HG02763 (cell line): ENCODE results near the gene SCNN1A.
"Not testable (repeated sequence)": the region's sequence is repeated elsewhere in the genome, so short reads cannot be mapped to it uniquely, and the experiment has no call there.

Experiments used
- ATAC-seq: cut with Tn5 transposase; IDR thresholded peaks from one replicate; pipeline ENCODE4 v1.9.1; 2021; ENCODE audit warnings: mild to moderate bottlenecking, moderate library complexity; ENCODE audit not compliant: unreplicated experiment

The SCNN1A gene

DNA sequence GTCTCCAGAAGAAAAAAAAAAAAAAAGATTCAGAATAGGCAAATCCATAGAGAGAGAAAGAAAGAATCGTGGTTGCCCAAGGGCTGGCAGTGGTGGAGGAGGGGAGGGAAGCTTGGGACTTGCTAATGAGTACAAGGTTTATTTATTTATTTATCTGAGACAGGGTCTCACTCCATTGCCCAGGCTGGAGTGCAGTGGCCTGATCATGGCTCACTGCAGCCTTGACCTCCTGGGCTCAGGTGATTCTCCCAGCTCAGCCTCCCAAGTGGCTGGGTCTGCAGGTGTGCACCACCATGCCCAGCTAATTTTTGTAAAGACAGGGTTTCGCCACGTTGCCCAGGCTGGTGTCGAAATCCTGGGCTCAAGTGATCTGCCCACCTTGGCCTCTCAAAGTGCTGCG is 23.7 kb downstream of the SCNN1A start:
- ATAC-seq: no peak

DNA sequence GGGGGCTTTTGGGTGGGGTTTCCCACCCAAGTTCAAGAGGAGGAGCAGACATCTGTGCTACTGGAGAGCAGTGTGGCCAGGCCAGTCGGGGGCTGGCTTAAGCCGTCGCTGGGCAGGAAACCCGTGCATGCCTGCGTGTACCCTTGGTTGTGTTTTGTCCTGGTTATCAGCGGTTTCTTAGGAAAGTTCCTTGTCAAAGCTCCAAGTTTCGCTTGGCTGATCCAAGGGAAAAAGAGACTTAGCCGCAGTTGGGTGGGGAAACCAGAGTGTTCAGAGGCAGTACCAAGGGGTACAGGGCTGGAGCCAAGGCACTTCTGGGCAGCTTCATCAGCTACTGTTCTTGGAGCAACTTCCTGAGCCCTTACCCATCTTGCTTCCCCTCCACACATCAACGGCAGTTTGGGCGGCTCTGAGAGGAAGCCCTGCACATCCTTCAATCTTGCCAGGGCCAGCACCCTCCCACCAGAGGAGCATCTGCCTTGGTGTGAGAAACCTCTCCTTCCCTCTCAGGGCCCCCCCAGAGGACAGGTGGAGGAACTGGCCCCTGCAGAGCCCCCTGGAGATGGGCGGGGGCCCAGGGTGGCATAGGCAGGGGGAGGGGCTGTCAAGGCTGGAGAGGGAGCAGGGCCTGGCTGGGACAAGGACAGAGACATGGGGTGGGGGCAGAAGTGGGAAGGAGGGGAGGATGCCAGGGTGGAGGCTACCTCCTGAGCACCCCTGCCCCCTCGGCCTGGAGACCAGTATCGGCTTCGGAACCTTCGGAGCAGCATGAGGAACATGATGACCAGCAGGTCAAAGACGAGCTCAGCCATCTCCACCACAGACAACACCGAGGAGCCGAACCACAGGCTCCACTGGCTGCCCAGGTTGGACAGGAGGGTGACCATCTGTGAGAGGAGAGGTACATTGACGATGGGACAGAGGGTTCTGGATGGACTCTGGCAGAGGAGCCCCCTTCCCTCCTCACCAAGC is 27.7 kb downstream of the SCNN1A start:
- no peak for ATAC-seq

DNA sequence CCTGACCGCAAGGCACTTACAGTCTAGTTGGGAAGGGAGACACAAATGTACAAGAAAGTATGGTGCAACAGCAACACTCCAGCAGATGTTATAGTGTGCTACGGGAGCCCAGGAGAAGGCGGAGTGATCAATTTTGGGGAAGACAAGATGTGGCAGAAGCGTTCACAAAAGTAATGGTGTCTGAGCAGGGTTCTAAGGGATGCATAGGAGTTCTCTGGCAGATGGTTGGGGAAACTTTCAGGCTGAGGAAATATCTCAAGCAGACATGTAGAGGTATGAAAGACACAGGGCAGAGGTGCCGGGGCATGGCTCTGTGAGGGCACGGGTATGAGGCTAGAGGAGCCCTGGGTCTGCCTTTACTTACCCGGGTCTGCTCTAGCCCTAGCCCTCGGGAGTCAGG is 28.4 kb downstream of the SCNN1A start:
- no peak for ATAC-seq

DNA sequence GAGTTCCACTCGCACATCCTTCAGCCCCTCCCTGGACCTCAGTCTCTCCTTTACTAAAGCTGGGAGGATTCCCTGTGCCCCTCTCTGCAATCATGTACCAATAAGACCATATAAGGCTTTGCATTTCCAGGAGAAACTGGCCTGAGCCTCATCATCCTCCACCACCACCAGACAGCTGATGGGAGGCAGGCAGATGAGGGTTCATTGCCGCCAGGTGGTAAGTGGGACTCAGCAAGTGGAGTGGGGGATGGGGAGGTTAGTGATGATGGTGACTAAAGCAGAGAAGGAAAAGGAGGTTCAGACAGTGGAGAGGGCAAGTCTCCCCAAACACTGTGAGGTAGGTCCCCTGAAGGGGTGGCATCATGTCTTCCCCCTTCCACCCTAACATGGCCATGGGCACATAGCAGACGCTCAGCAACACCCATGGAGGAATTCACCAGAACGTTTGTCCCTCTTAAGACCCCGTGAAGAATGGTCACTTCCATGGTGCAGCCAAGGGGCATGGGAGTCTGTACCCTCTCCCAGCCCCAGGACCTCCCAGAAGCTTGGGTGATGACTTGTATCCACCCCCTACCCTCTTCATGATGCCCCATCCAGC is 29.0 kb downstream of the SCNN1A start:
- no peak for ATAC-seq

DNA sequence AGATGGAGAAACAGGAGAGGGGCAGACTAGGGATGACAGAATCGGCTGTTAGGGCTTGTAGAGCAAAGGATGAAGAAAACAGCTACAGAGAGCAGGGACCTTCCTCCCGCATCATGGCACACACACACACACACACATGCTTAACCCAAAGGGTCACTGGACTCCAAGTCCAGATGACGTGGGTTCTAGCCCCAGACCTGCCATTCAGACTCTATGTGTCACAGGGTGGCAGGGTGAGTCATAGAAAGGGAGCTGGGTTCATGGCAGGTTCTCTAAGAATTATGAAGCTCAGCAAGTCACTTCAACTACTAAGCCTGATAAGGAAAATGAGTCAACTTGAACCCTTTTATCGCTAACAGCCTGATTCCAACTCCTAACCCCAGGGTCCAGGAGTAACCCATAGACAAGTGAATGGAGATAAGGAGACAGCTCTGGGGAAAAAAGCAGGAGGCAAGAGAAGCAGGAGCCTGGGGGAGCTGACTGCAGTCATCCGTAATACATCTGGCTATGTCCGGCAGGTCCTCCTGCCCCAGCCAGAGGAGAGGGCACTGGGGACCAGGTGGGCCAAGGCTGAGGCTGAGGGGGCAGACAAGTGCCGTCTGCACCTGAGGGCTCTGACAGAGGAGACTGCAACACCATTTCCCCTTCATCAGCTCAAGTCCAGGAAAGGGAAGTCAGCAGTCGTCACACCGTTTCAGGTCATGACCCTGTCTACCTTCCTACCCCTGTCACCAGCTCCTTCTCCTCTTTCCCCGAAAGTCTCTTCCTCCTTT is 29.9 kb downstream of the SCNN1A start:
- ATAC-seq: no peak

DNA sequence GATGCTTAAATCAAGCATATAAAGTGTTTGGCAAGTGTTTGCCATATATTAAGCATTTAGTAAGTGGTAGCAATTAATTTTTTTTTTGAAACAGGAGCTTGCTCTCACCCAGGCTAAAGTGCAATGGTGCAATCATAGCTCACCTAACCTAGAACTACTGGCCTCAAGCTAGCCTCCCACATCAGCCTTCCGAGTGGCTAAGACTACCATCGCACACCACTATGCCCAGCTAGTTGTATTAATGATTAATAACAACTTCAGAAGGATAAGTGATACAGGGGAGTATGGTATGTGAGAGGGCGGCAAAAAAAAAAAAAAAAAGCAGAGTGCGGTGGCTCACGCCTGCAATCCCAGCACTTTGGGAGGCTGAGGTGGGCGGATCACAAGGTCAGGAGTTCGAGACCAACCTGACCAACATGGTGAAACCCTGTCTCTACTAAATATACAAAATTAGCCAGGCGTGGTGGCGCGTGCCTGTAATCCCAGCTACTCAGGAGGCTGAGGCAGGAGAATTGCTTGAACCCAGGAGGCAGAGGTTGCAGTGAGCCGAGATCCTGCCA is 31.2 kb downstream of the SCNN1A start:
- ATAC-seq: not testable (repeated sequence)

DNA sequence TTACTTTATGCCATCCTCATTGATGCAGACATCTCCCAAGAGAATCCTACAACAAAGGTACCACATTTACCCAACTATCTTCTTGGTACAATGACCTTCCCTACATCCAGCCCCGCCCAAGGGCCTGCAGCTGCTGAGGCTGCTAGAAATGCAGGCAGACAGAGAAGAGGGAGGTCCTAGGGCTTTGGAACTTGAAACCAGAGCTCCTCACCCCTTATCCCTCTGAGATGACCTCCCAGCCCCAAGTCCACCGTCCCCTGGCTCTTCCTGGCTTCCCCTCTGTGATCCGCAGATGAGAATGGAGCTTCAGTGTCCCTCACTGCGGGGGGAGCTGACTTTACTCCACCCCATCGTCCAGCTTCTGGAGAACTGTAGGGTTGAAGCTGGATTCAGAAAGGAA is 31.8 kb downstream of the SCNN1A start:
- no peak for ATAC-seq

DNA sequence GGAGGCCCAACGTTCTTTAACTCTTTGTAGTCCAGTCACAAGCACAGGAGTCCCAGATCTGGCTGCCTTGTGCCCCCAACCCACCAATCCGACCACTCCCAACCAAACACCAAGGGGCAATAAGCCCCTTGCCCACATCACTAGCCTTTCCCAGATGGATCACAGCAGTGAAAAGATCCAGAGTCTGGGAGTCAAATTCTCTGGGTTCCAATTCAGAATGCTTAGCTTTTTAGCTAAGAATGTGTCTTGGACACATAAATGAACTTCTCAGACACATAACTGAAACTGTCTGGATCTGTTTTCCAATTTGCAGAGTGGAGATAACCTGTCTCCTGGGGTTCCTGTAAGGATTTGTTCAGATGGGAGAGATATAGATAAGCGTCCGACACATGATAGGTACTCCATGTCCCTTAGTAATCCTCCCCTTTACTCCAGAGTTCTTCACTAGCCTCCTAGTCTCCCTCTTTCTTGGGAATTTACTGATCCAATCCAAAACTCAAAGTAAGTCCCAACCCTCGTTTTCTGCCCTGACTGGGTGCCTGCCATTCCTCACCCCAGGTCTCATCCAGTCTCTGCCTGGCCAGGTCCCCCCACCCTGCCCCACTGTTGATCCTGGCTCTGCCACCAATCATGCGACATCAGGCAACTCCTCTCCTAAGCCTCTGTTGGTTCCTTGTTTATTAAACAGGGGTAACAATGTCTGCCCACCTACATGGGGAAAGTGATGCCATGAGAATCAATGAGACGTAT is 33.0 kb downstream of the SCNN1A start:
- ATAC-seq: no peak

DNA sequence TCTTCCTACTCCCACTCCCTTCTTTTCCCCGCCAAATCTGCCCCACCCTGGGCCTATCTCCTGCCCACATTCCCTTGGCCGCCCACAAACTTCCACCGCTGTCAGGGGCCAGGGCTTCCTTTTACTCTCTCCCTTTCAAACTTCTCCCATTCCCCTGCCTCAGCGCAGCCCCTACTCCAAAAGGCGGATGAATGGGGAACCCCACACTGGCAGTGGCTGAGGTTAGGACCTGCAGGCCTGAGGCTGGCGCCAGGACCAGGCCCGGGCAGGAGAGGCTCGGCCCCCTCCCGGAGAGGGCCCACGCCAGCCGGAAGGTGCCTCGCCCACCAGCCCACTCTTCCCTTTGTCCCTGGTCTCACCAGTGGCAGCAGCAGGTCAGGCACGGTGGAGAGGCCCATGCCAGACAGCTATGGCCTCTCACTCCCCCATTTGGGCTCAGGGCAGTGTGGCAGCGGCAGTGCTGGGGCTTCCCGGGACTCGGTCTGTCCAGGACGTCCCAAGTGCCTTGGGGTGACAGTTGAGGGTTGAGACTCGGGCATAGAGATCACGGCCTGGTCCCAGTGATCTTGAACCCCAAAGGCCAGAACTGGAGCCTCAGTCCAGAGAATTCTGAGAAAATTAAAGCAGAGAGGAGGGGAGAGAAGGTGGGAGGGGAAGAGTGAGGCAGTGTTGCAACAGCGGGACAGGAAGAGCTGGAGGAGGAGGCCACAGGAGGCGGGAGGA is 33.8 kb downstream of the SCNN1A start, which contains the start of gene TNFRSF1A:
TSS of gene TNFRSF1A (minus strand) at position 660 of the 723 bp plus-strand sequence. CDS start at position 398, 262 bp downstream.
- ATAC-seq: no peak

DNA sequence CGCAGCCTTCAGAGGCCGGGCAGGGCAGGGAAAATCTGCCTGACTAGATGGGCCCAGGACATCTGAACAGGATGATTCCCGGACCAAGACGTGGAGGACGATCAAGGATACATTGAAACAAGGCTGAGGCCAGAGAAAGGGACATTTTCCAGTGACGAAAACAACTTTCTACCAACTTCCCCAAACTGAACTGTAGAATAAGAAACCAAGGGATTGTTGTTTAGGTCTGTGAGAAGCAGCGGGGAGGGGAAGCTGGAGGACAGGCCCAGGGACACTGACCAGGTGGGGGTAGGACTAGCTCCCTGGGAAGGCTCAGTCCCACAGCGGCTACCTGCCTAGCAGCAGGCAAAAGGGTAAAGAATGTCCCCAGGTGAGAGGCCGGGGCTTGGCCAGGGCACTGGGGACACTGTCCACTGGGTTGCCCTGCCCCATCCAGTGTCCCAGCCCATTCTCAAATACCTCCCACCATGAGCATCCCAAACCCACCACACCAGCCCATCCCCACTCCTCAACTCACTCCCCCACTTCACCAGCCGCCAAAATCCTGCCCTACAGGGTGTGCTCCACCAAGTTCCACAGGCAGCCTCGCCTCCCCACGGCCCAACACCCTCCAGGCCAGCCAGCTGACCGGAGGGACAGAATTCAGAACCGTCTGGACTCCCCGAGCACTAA is 34.5 kb downstream of the SCNN1A start:
- ATAC-seq: no peak

DNA sequence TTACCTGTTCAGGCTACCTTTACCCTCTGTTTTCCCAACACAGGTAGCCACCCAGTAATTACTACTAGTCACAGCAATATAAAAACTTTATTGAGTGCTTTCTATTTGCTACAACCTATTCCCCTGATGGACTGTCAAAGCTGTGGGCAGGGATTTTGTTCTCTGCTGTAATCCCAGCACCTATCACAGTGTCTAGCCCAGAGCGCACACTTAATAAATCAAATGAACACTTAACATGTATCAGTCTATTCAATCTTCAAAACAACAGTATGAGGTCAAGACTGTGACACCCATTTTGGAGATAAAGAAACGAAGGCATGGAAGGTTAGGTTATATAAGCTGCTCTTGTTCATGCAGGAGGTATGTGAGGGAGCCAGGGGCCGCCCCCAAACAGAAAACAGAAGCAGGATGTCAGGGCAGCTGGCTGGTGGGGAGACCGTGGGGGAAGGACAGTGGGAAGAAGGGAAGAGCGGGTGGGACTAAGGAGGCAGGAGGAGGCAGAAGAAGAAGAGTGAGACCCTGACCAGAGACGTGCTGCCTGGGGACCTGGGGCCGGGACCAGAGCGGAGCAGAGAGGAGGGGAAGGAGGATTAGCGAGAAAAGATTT is 35.2 kb downstream of the SCNN1A start:
- no peak for ATAC-seq

DNA sequence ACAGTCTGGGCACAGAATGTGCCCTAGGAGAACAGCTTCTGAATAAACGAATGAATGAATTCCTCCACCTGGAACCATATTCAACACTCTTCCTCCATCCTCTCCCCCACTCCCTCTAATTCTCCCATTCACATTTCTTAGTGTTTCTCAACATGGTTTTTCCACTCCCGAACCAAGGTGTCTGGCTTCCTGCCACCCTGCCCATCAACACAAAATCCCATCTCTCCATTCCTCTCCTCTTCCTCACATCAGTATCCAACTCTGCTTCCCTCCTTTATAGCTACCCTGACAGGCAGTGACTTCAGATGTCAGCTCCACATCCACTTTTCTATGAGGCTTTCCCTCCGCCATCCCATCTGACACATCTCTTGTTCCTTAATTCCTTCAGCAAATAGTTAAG is 36.4 kb downstream of the SCNN1A start:
- ATAC-seq: no peak

DNA sequence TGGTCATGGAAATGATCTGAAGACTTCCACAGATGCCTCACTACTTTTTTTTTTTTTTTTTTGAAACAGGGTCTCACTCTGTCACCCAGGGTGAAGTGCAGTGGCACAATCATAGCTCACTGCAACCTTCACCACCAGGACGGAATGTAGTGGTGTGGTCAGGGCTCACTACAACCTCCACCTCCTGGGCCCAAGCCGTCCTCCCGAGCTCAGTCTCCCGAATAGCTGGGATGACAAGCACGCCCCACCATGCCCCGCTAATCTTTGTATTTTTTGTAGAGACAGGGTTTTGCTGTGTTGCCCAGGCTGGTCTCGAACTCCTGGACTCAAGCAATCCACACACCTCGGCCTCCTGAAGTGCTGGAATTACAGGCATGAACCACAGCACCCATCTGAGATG is 36.8 kb downstream of the SCNN1A start:
- ATAC-seq: not testable (repeated sequence)

DNA sequence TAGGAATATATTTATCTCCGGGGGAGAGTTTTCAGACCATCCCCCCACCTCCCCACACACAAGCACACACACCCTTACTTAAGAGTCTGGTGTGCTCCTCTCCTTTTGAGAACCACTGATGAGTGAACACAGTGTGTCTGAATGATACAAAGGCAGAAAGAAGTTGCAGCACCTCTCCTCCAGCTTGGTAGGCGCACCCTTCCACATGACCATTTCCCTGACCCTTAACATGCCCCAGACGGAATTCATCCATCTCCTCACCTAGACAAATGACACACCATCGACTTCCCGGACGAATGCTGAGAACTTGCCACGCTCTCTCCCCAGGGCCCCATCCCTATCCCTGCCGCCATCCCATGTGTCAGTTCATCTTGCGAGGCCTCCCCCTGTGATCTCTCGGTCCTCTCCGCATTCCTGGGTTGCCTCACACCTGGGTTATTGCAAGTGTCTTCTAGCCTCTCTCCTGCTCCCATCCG is 37.4 kb downstream of the SCNN1A start:
- ATAC-seq: no peak

DNA sequence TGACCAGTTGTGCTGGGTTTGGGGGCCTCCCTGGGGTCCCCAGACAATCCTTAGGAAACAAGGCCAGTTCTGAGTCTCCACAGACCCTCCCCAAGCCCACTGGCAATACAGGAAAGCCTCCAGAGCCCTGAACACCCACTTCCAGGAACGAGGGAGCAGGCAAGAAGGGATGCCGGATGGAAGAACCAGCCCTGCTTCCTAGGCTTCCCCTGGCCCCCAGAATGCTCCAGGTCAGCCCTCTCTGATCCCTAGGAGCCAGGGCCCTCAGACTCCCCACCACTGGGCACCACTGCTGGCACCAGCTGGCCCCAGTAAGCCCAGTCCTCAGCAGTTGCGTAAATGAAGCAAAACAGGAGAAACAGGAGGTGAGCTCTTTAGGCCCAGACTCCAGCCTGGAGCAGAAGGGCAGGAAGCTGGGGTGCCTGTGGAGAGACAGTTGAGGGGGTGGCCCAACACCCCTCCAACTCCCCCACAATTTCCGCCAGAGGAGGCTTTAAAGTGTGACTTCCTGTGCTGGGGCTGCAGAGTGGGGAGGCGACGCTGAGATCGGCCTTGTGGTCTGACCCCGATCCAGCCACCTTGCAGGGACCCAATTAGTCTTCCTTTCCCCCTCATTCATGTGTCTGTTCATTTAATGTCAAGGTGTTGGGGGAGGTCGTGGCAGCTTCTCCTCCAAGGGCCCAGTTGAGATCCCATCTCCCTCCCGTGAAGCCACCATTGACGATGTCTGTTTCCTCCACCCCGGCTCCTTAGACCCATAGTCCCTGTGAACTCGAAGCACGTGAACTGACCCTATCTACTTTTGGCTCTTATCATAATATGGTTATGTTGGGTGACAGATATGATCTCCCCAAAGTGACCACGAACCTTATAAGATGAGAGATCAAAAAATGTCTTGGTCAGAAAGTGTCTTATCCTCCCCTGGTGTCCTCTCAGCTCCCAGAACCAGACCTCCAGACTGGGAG is 38.2 kb downstream of the SCNN1A start:
- no peak for ATAC-seq

DNA sequence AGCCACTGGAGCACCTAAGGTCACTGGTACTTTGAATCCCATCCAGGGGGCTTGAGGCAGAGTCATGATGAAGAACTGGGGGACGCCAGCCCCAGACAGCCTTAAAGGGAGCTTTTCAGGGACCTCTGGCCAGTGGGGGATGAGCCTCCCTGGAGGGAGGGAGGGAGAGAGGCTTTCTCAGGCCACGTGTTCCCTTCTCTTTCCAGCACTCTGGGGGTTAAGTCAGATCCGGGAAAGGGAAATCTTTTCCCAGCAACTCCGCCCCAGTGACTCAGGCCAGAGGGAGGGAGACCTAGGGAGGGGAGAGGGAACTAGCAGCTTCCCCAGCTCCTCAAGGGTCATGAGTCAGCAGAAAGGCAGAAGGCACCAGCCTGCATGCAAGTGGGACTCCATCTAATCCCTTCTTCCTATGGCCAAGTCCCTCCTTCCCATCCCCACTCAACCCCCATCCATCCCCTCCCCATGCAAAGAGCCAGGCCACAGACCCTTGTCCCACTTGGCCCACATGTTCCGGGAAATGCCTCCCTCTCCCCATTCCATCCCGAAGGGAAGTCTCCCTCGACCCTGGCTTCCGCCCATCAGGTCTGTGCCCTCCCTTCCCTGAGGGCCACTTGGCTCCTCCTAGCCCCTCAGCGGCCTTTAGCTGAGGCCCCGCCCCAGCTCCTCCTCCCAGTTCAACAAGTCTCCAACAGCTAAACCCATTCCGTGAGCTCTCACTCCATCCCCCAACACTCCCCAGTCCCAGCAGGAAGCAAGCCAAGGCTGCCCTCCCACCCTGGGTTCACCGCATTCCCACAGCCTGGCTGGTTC is 39.1 kb downstream of the SCNN1A start:
- ATAC-seq: no peak
